Measurements from ENCODE around the gene MRTFA. TPM values are rescaled to one million over a fixed set of nuclear protein-coding genes. Genes with fewer than 3 reads are reported as not detected.

MRTFA gene
- total RNA-seq, 1 donor from 2014 or later: 53.0 TPM

DNA sequence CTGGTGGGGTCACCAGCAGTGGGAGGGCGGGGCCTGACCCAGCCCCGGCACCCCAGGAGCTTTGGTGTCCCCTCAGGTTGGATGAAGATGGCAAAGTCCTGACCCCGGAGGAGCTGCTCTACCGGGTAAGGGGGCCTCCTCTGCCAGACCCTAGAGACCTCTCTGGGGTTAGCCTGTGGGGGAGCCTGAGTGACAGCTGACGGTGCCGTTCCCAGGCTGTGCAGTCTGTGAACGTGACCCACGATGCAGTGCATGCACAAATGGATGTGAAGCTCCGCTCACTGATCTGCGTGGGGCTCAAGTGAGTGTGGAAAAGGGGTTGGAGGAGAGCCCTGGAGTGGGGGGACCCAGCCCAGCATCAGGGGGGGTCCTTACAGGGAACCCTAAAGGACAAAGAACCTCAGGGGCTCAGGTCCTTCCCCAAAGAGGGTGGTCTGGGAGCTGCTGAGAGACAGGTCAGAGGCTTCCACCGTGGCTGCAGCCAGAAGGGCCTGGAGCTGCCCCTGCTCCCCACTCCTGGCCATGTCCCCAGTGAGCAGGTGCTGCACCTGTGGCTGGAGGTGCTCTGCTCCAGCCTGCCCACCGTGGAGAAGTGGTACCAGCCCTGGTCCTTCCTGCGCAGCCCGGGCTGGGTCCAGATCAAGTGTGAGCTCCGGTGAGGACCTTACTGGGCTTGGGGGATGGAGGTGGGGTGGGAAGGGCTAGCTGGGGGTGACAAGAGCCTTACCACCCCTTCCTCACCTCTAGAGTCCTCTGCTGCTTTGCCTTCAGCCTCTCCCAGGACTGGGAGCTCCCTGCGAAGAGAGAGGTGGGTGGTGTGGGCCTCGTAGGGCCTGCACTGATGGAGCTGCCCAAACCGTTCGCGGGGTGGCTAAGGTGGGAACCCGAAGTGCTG is 227.6 kb downstream of the MRTFA start:
- TF ChIP-seq, protein P1, sequence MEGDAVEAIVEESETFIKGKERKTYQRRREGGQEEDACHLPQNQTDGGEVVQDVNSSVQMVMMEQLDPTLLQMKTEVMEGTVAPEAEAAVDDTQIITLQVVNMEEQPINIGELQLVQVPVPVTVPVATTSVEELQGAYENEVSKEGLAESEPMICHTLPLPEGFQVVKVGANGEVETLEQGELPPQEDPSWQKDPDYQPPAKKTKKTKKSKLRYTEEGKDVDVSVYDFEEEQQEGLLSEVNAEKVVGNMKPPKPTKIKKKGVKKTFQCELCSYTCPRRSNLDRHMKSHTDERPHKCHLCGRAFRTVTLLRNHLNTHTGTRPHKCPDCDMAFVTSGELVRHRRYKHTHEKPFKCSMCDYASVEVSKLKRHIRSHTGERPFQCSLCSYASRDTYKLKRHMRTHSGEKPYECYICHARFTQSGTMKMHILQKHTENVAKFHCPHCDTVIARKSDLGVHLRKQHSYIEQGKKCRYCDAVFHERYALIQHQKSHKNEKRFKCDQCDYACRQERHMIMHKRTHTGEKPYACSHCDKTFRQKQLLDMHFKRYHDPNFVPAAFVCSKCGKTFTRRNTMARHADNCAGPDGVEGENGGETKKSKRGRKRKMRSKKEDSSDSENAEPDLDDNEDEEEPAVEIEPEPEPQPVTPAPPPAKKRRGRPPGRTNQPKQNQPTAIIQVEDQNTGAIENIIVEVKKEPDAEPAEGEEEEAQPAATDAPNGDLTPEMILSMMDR (IDR thresholded peaks at IDR 0.05; ENCODE audit: insufficient read depth, low read length, poor library complexity, severe bottlenecking): no peak
- Histone ChIP-seq H3K36me3 (ENCODE audit: control insufficient read depth, insufficient read depth, low read length) (peaks cover 7% of the 10 kb centered on the region), H3K27me3 (ENCODE audit: control insufficient read depth, insufficient read depth, low read length) (no peaks in the 10 kb centered on the region), H3K4me3 (ENCODE audit: low read depth, low read length) (no peak overlapping the region)
- DNase-seq (ENCODE audit: low read depth): no peak

DNA sequence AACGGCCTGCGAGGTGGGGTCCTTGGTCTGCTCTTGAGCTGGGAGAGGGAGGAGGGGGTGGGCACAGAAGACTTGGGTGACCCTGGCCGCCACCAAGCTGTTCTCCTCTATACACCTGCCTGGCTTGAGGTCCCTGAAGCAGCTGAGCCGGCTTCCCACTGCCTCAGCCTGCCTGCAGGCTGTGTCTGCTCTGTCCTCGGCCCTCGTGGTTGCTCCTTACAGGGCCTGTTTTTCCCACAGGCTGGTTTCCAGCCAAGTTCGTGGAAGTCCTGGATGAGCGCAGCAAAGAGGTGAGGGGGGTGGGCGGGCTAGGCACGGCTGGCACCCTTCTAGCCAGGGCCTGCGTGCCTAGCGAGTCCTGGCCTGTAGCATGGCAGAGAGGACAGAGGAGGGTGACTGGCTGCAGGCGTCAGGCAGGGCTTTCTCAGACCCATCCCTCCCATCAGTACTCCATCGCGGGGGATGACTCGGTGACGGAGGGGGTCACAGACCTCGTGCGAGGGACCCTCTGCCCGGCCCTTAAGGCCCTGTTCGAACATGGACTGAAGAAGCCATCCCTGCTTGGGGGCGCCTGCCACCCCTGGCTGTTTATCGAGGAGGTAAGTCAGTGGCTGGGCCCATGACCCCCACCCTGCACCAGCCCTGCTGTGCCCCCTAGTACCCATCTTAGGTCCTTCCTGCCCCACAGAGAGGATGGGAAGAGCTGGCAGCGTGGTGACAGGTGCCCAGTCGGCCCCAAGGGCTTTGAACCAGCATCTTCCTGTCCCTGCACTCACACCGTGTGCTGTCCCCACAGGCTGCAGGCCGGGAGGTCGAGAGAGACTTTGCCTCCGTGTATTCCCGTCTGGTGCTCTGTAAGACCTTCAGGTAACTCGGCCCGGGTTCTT is 228.4 kb downstream of the MRTFA start:
- no peak for DNase-seq (ENCODE audit: low read depth)
- TF ChIP-seq, protein P1 (IDR thresholded peaks at IDR 0.05; ENCODE audit: insufficient read depth, low read length, poor library complexity, severe bottlenecking): no peak
- H3K4me3 ChIP-seq (ENCODE audit: low read depth, low read length): no peak overlapping the region

DNA sequence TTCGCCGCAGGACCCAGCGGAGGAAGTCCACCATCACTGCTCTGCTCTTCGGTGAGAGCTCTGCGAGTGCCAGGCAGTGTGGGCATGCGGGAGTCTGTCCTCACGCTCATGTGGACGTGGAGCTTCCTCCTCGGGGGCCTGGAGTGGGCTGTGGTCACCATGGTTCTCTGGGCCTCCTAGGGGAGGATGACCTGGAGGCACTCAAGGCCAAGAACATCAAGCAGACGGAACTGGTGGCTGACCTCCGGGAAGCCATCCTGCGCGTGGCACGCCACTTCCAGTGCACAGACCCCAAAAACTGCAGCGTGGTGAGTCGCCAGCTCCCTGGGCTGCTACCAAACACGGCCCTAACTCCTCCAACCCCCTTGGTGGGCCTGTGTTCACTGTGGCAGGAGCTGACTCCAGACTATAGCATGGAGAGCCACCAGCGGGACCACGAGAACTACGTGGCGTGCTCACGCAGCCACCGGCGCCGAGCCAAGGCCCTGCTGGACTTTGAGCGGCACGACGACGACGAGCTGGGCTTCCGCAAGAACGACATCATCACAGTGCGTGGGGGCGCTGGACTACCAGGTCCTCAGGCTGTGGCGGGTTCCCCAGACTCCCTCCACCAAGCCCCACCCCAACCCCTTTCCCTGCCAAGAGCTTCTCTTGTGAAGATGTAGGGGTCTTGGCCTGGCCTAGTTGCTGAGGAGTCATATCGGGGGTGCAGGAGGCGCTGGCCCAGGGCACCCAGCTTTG is 229.3 kb downstream of the MRTFA start:
- no peak for DNase-seq (ENCODE audit: low read depth)
- Histone ChIP-seq H3K4me3 (ENCODE audit: low read depth, low read length) (no peak overlapping the region), H3K27me3 (ENCODE audit: control insufficient read depth, insufficient read depth, low read length) (no peaks in the 10 kb centered on the region), H3K36me3 (ENCODE audit: control insufficient read depth, insufficient read depth, low read length) (peaks cover 7% of the 10 kb centered on the region)
- TF ChIP-seq, protein P1 (IDR thresholded peaks at IDR 0.05; ENCODE audit: insufficient read depth, low read length, poor library complexity, severe bottlenecking): no peak

More for the DNA sequence above, 228.4 kb downstream of the MRTFA start:
- no peaks in the 10 kb centered on the region for H3K27me3 ChIP-seq (ENCODE audit: control insufficient read depth, insufficient read depth, low read length)
- peaks cover 7% of the 10 kb centered on the region for H3K36me3 ChIP-seq (ENCODE audit: control insufficient read depth, insufficient read depth, low read length)

DNA sequence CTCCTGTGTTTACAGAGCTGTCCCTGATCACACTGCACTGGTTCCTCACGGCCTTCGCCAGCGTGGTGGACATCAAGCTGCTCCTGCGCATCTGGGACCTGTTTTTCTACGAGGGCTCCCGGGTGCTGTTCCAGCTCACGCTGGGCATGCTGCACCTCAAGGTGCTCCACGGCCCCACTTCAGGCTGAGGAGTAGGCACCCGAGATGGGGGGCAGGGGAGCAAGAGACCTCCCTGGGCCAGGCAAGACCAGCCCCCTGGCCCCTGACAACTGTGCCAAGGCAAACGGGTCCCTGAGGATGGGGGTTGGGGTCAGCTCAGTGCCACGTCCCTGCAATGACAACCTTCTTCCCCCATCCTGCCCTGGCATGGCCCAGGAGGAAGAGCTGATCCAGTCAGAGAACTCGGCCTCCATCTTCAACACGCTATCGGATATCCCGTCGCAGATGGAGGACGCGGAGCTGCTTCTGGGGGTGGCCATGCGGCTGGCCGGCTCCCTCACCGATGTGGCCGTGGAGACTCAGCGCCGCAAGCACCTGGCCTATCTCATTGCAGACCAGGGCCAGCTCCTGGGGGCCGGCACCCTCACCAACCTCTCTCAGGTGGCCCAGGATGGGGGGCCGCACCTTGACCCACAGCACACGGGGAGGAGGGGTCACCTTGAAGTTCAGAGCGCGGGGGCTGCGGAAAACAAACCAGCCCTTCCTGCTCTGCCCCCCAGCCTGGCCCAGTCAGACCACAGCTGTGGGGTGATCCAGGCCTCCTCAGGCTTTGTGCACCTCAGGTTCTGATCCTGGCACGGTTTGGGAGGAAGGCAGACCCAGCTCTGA is 230.2 kb downstream of the MRTFA start:
- TF ChIP-seq, protein P1 (IDR thresholded peaks at IDR 0.05; ENCODE audit: insufficient read depth, low read length, poor library complexity, severe bottlenecking): no peak
- peaks cover 6% of the 10 kb centered on the region for H3K36me3 ChIP-seq (ENCODE audit: control insufficient read depth, insufficient read depth, low read length)
- DNase-seq (ENCODE audit: low read depth): no peak
- no peak overlapping the region for H3K4me3 ChIP-seq (ENCODE audit: low read depth, low read length)
- H3K27me3 ChIP-seq (ENCODE audit: control insufficient read depth, insufficient read depth, low read length): no peaks in the 10 kb centered on the region

All from kidney epithelial cell (primary cell).